NCI-H2081 treated with DMSO at 0.1 percent for 48 hours (cell line): Measurements from ENCODE around the gene UGT1A1.

ENCODE experiments used
- DNase-seq: peaks from one replicate; lab custom pipeline; 2025; lab: John Stamatoyannopoulos, UW

The UGT1A1 gene

GRCh38 chr2:233796254-233796653 is 36.2 kb downstream of the UGT1A1 start:
- no peak for DNase-seq

GRCh38 chr2:233798335-233799086 is 38.4 kb downstream of the UGT1A1 start:
- no peak for DNase-seq

- DNase-seq: no peak
These were observed 39.1 kb downstream of the UGT1A1 start for GRCh38 chr2:233799087-233799665.

GRCh38 chr2:233799716-233800115 is 39.6 kb downstream of the UGT1A1 start:
- DNase-seq: no peak

- DNase-seq: no peak
These were observed 40.1 kb downstream of the UGT1A1 start for GRCh38 chr2:233800208-233800607.

GRCh38 chr2:233801357-233802131 is 41.5 kb downstream of the UGT1A1 start:
- no peak for DNase-seq

- DNase-seq: no peak
These were observed 42.2 kb downstream of the UGT1A1 start for GRCh38 chr2:233802132-233802815.

GRCh38 chr2:233803292-233803911 is 43.3 kb downstream of the UGT1A1 start:
- no peak for DNase-seq

GRCh38 chr2:233803994-233804393 is 43.9 kb downstream of the UGT1A1 start:
- DNase-seq: no peak

GRCh38 chr2:233807215-233807865 is 47.3 kb downstream of the UGT1A1 start:
- DNase-seq: no peak

GRCh38 chr2:233807966-233808935 is 48.2 kb downstream of the UGT1A1 start:
- DNase-seq: no peak

- DNase-seq: no peak
These were observed 50.3 kb downstream of the UGT1A1 start for GRCh38 chr2:233810385-233810784.

GRCh38 chr2:233811087-233811486 is 51.0 kb downstream of the UGT1A1 start:
- DNase-seq: no peak

- DNase-seq: no peak
These were observed 51.7 kb downstream of the UGT1A1 start for GRCh38 chr2:233811732-233812131.

GRCh38 chr2:233813236-233814055 is 53.4 kb downstream of the UGT1A1 start:
- no peak for DNase-seq

- DNase-seq: no peak
These were observed 54.2 kb downstream of the UGT1A1 start for GRCh38 chr2:233814056-233814835.

- no peak for DNase-seq
These were observed 55.8 kb downstream of the UGT1A1 start for GRCh38 chr2:233815861-233816260.

GRCh38 chr2:233816334-233816733 is 56.3 kb downstream of the UGT1A1 start:
- no peak for DNase-seq

GRCh38 chr2:233816771-233817170 is 56.7 kb downstream of the UGT1A1 start:
- DNase-seq: no peak
